Neural crest cell (in vitro differentiated cells): Measurements from ENCODE around the gene SLCO4A1. TPM values are rescaled to one million over a fixed set of nuclear protein-coding genes. Genes with fewer than 3 reads are reported as not detected.

Source experiments
- DNase-seq: peaks from one replicate; pipeline ENCODE4 v3.0.0; 2021; ENCODE audit warnings: low read depth, mixed read lengths, low spot score
- H3K27ac Mint-ChIP-seq: one replicate; pipeline ENCODE4 v1.8.0; 2021; ENCODE audit warnings: mild to moderate bottlenecking, mixed read lengths; ENCODE audit not compliant: unreplicated experiment
- H3K27me3 Mint-ChIP-seq: 2 replicates; pipeline ENCODE4 v1.8.0; 2021; ENCODE audit warnings: low read depth, mild to moderate bottlenecking, mixed read lengths
- H3K36me3 Mint-ChIP-seq: 2 replicates; pipeline ENCODE4 v1.8.0; 2021; ENCODE audit warnings: low read depth, mild to moderate bottlenecking, mixed read lengths
- H3K4me1 Mint-ChIP-seq: 2 replicates; pipeline ENCODE4 v1.8.0; 2021; ENCODE audit warnings: mixed read lengths
- H3K4me3 Mint-ChIP-seq: one replicate; pipeline ENCODE4 v1.8.0; 2021; ENCODE audit warnings: mild to moderate bottlenecking, mixed read lengths
- H3K9me3 Mint-ChIP-seq: 2 replicates; pipeline ENCODE4 v1.8.0; 2021; ENCODE audit warnings: mixed read lengths
- CTCF ChIP-seq: fragments of 200-600 bp; sonication (generic); conservative IDR thresholded peaks from 2 replicates; pipeline ENCODE4 v1.5.0; 2021; ENCODE audit warnings: antibody characterized with exemption, mild to moderate bottlenecking
- total RNA-seq: library from RNA; stranded (reverse); gene quantifications from 2 replicates; pipeline ENCODE4 v1.2.1, GENCODE V29; 2021

The SLCO4A1 gene
- total RNA-seq, 1 donor from 2014 or later: 7.0 TPM

- Mint-ChIP-seq H3K27ac (no peak overlapping the region), H3K9me3 (no peaks in the 10 kb centered on the region), H3K27me3 (no peaks in the 10 kb centered on the region), H3K4me3 (no peak overlapping the region), H3K36me3 (no peaks in the 10 kb centered on the region), H3K4me1 (peaks cover 4% of the 10 kb centered on the region)
- no peak for TF ChIP-seq CTCF
- DNase-seq: no peak
These were observed 20.0 kb upstream of the SLCO4A1 start for GRCh38 chr20:62622178-62622876.

GRCh38 chr20:62622877-62623487, 19.3 kb upstream of the SLCO4A1 start:
- TF ChIP-seq CTCF: no peak
- H3K27me3 Mint-ChIP-seq: no peaks in the 10 kb centered on the region
- no peaks in the 10 kb centered on the region for H3K9me3 Mint-ChIP-seq
- peak overlapping the region; percentile 37 for H3K27ac Mint-ChIP-seq
- no peak overlapping the region for H3K4me3 Mint-ChIP-seq
- no peaks in the 10 kb centered on the region for H3K36me3 Mint-ChIP-seq
- peaks cover 4% of the 10 kb centered on the region for H3K4me1 Mint-ChIP-seq
- DNase-seq: no peak

- DNase-seq: peak; percentile 23
- no peak overlapping the region for H3K4me3 Mint-ChIP-seq
- no peaks in the 10 kb centered on the region for H3K27me3 Mint-ChIP-seq
- peaks cover 4% of the 10 kb centered on the region for H3K4me1 Mint-ChIP-seq
- no peak for TF ChIP-seq CTCF
- H3K36me3 Mint-ChIP-seq: no peaks in the 10 kb centered on the region
- no peak overlapping the region for H3K27ac Mint-ChIP-seq
- H3K9me3 Mint-ChIP-seq: no peaks in the 10 kb centered on the region
These were observed 18.6 kb upstream of the SLCO4A1 start for GRCh38 chr20:62623488-62624324.

GRCh38 chr20:62624325-62624690, 18.0 kb upstream of the SLCO4A1 start:
- no peak overlapping the region for H3K27ac Mint-ChIP-seq

More at GRCh38 chr20:62624325-62624690, 18.0 kb upstream of the SLCO4A1 start:
- H3K27me3 Mint-ChIP-seq: no peaks in the 10 kb centered on the region
- DNase-seq: no peak
- H3K4me1 Mint-ChIP-seq: peaks cover 4% of the 10 kb centered on the region
- H3K36me3 Mint-ChIP-seq: no peaks in the 10 kb centered on the region
- no peaks in the 10 kb centered on the region for H3K9me3 Mint-ChIP-seq
- H3K4me3 Mint-ChIP-seq: no peak overlapping the region
- TF ChIP-seq CTCF: no peak
